HG03354 (cell line): Measurements from ENCODE around the gene CT45A5.
"Not testable (repeated sequence)": the region's sequence is repeated elsewhere in the genome, so short reads cannot be mapped to it uniquely, and the experiment has no call there.

ENCODE experiments used
- ATAC-seq: cut with Tn5 transposase; IDR thresholded peaks from one replicate; pipeline ENCODE4 v1.9.1; 2021; ENCODE audit warnings: mild to moderate bottlenecking; ENCODE audit not compliant: unreplicated experiment, poor library complexity, severe bottlenecking

The CT45A5 gene, protein sequence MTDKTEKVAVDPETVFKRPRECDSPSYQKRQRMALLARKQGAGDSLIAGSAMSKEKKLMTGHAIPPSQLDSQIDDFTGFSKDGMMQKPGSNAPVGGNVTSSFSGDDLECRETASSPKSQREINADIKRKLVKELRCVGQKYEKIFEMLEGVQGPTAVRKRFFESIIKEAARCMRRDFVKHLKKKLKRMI

DNA sequence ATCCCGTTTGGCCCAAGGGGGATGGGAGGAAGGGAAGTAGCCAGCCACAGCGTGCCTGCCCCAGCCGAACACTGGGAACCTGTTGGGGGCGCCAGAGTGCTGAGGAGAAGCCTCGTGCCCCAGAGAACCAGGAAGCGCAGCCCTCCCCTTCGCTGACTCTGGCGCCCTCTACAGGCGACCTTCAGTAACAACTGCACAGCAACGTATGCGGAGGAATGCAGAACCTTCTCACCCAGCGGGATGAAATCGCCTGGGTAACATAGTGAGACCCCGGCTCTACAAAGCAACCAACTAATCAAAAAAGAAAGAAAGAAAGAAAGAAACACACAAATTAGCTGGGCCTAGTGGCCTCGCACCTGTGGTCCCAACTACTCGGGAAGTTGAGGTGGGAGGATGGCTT, at the start of gene CT45A5:
TSS of gene CT45A5 (minus strand) at position 101 of the 400 bp plus-strand sequence. CDS start 3,774 bp downstream, outside the sequence.
- not testable (repeated sequence) for ATAC-seq

DNA sequence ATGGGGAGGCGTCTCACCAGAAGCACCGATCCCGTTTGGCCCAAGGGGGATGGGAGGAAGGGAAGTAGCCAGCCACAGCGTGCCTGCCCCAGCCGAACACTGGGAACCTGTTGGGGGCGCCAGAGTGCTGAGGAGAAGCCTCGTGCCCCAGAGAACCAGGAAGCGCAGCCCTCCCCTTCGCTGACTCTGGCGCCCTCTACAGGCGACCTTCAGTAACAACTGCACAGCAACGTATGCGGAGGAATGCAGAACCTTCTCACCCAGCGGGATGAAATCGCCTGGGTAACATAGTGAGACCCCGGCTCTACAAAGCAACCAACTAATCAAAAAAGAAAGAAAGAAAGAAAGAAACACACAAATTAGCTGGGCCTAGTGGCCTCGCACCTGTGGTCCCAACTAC, 34.6 kb upstream of the CT45A5 start, which contains the start of gene CT45A2:
TSS of gene CT45A2 (minus strand) at position 101 of the 400 bp plus-strand sequence. CDS start 3,747 bp downstream, outside the sequence.
- not testable (repeated sequence) for ATAC-seq

DNA sequence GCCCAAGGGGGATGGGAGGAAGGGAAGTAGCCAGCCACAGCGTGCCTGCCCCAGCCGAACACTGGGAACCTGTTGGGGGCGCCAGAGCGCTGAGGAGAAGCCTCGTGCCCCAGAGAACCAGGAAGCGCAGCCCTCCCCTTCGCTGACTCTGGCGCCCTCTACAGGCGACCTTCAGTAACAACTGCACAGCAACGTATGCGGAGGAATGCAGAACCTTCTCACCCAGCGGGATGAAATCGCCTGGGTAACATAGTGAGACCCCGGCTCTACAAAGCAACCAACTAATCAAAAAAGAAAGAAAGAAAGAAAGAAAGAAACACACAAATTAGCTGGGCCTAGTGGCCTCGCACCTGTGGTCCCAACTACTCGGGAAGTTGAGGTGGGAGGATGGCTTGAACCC, 17.4 kb upstream of the CT45A5 start, which contains the start of gene CT45A6:
TSS of gene CT45A6 (minus strand) at position 101 of the 400 bp plus-strand sequence. CDS start 3,794 bp downstream, outside the sequence.
- not testable (repeated sequence) for ATAC-seq

DNA sequence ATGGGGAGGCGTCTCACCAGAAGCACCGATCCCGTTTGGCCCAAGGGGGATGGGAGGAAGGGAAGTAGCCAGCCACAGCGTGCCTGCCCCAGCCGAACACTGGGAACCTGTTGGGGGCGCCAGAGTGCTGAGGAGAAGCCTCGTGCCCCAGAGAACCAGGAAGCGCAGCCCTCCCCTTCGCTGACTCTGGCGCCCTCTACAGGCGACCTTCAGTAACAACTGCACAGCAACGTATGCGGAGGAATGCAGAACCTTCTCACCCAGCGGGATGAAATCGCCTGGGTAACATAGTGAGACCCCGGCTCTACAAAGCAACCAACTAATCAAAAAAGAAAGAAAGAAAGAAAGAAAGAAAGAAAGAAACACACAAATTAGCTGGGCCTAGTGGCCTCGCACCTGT, 17.2 kb downstream of the CT45A5 start, which contains the start of gene CT45A3:
TSS of gene CT45A3 (minus strand) at position 101 of the 400 bp plus-strand sequence. CDS start 3,747 bp downstream, outside the sequence.
- ATAC-seq, result not testable (repeated sequence)

DNA sequence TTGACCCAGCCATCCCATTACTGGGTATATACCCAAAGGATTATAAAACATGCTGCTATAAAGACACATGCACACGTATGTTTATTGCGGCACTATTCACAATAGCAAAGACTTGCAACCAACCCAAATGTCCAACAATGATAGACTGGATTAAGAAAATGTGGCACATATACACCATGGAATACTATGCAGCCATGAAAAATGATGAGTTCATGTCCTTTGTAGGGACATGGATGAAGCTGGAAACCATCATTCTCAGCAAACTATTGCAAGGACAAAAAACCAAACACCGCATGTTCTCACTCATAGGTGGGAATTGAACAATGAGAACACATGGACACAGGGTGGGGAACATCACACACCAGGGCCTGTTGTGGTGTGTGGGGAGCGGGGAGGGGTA, 40.6 kb downstream of the CT45A5 start:
- not testable (repeated sequence) for ATAC-seq

DNA sequence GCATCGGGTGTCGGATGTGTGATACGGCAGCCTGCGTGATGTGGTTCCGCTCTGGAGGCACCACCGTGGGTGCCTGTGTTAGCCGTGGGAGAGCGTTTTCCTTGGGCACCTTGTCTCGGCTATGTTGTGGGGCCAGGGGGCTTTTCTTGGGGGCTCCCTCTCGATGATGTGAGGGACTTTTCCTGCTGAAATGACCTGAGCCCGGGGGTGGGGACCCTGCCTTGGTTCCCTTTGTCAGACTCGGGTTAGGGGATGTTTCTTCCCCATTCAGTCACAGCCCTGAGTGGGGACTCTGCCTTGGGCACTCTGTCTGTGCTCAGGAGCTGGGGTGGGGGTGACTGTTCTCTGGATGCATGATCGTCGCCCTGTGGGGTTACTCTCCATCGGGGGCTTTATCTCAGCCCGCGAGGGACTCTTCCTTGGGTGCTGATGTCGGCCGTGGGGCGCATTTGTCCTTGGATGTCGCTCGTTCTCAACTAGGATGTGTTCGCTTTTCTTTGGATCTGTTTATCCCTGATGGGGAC, 44.0 kb downstream of the CT45A5 start:
- ATAC-seq, result no peak

DNA sequence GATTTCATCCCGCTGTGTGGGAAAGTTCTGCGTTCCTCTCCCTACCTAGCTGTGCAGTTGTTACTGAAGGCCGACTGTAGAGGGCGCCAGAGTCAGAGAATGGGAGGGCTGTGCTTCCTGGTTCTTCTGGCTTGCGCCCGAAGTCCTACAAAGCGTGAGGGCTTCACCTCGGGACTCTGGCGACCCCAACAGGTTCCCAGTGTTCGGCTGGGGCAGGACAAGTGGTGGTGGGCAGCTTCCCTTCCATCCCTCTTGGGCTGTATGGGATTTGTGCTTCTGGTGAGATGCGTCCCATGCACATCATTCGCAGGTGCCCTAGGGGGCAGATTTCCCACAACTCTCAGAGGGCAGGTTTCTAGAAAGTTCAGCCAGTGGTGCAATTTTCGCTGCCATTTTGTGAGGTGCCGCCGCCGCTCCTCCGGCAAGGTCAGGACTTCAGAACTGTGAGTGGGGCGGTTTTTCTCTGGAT, 44.6 kb downstream of the CT45A5 start:
- peak; percentile 77 for ATAC-seq

DNA sequence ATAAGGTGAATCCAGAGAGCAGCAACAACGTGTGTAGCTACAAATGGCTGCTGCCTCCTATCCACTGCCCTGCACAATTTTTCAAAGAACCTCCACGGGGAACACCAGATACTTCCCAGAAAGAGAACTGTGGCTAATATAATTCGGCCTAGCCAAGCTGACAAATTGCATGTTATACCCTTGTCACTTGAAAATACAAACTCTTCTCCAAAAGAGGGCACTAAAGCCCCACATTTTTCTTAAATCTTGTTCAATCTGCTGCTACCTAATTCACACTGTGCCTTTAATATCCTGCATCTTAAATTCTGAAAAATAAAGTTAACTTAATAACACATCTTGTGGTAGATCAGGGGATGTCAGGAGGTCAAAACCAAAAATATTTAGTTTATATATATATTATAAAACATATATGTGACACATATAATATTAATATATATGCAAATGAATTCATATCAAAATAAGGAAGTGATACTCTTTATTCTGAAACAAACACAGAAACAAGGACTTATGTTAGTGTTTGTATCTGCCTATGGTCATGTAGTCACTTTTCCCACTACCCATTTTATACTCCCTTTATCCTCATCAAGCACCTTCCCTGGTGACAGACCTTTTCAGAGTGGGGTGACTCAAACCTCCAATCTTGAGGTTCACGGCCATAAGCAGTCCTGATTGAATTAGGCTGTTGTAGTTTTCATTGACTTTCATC, 47.8 kb downstream of the CT45A5 start:
- ATAC-seq, result peak; percentile 56

DNA sequence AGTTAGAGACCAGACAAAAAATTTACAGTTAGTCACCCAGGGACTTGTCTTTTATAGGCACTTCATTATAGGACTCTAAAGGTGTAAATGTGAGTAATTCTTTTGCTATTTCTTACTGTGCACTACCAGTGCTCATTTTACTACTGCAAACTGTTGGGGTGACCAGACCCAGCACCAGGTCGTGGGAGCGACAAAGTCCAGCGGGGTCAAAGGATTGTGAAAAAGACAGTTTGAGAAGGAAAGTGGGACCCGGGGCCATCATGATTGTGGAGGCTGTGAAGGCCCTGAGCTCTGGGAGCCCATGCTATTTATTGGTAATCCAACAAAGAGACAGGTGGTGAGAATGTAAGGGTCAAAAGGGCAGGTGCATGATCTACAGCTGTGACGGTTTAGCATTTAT, 50.6 kb downstream of the CT45A5 start:
- ATAC-seq, result not testable (repeated sequence)
